ENCODE results near the gene PDE1A.

DNA sequence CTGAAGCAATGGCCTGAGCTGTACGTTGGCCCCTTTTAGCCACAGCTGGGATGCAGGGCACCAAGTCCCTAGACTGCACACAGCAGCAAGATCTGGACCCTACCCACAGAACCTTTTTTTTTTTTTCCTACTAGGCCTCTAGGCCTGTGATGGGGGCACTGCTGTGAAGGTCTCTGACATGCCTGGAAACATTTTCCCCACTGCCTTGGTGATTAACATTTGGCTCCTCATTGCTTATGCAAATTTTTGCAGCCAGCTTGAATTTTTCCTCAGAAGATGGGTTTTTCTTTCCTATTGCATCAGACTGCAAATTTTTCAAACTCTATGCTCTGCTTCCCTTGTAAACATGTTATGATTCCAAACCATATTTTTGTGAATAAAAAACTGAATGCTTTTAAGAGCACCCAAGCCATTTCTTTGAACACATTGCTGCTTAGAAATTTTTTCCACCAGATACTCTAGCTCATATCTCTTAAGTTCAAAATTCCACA, 33.5 kb downstream of the PDE1A start:
- no peak for TF ChIP-seq CTCF (IDR thresholded peaks at IDR 0.05)
- TF ChIP-seq POLR2A (IDR thresholded peaks at IDR 0.05): no peak
- no peak for TF ChIP-seq POLR2AphosphoS5 (IDR thresholded peaks at IDR 0.05)

All from breast epithelium (tissue), 3 donors.